Activated CD4-positive, CD25-positive, alpha-beta regulatory T cell treated with anti-CD3 and anti-CD28 coated beads, Interleukin-2, amount 50 U/mL, for 24 hours (primary cell): ENCODE data around the gene SBF2.
"Not testable (repeated sequence)": the region's sequence is repeated elsewhere in the genome, so short reads cannot be mapped to it uniquely, and the experiment has no call there.

ENCODE experiments used
- ATAC-seq, 2 donors: fragments of 150-1000 bp; cut with Tn5 transposase; one replicate each; pipeline ENCODE4 v1.10.0; 2021; ENCODE audit warnings: mild to moderate bottlenecking in 1 of 2, moderate library complexity in 1 of 2

SBF2 gene

DNA sequence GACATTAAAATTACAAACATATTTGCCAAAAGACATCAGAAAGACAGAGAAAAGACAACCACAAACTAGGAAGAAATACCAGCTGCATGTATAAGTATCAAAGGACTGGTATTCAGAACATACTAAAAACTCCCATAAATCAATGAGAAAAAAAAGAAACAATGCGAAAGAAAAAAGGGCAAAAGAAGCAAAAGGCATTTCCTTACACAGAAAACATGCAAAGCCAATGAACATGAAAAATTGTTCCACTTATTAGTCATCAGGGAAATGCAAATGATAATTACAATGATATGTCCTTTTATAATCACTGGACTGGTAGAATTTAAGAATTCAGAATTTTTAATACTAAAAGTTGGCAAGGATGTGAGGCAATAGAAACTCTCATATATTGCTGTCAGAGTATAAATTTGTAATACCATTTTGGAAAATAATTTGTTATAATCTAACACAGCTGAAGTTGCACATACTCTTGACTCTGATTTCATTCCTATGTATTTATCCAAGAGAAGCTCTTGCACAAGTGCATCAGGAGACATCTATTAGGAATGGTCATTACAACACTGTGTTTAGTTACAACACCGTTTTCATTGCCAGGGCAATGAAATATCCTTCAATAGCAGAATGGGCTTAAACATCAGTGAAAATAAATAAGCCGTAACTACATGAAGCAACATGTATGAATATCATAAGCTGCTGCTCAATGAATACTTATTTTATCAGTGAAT, 350.5 kb downstream of the SBF2 start:
- ATAC-seq: no peak

DNA sequence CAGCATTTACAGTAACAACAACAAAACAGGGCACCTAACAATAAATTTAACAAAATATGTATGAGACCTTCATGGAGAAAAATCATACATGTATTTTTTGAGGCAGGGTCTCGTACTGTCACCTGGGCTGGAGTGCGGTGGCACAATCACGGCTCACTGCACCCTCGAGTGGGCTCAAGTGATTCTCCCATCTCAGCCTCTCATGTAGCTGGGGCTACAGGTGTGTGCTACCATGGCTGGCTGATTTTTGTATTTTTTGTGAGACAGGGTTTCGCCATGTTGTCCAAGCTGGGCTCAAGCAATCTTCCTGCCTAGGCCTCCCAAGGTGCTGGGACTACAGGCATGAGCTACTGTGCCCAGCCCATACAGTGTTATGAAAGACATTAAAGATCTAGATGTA, 352.0 kb downstream of the SBF2 start:
- no peak for ATAC-seq

DNA sequence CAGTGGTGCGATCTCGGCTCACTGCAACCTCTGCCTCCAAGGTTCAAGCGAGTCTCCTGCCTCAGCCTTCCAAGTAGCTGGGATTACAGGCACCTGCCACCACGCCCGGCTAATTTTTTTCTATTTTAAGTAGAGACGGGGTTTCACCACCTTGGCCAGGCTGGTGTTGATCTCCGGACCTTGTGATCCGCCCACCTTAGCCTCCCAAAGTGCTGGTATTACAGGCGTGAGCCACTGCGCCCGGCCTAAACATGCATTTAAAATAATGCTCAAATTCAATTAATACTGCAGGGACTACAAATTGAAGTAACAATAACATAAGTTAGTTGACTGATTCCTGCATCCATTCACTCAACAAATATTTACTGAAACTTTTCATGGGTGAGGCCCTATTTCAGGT, 354.9 kb downstream of the SBF2 start:
- not testable (repeated sequence) for ATAC-seq

DNA sequence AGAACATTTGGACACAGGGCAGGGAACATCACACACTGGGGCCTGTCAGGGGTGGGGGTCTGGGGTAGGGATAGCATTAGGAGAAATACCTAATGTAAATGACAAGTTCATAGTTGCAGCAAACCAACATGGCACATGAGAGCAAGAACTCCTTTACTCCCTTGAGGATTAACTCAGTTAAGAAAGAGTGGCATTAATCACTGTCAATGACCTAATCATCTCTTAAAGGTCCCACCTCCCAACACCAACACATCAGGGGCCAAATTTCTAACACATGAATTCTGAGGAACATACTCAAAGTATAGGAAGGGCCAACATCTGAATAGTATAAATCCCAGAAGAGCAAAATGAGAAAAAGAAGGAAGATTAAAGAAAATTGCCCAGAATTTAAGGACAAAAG, 357.3 kb downstream of the SBF2 start:
- ATAC-seq: no peak

DNA sequence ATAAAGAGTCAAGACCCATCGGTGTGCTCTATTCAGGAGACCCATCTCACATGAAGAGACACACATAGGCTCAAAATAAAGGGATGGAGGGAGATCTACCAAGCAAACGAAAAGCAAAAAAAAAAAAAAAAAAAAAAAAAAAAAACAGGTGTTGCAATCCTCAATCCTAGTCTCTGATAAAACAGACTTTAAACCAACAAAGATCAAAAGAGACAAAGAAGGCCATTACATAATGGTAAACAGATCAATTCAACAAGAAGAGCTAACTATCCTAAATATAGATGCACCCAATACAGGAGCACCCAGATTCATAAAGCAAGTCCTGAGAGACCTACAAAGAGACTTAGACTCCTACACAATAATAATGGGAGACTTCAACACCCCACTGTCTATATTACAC, 361.2 kb downstream of the SBF2 start:
- ATAC-seq: not testable (repeated sequence)

DNA sequence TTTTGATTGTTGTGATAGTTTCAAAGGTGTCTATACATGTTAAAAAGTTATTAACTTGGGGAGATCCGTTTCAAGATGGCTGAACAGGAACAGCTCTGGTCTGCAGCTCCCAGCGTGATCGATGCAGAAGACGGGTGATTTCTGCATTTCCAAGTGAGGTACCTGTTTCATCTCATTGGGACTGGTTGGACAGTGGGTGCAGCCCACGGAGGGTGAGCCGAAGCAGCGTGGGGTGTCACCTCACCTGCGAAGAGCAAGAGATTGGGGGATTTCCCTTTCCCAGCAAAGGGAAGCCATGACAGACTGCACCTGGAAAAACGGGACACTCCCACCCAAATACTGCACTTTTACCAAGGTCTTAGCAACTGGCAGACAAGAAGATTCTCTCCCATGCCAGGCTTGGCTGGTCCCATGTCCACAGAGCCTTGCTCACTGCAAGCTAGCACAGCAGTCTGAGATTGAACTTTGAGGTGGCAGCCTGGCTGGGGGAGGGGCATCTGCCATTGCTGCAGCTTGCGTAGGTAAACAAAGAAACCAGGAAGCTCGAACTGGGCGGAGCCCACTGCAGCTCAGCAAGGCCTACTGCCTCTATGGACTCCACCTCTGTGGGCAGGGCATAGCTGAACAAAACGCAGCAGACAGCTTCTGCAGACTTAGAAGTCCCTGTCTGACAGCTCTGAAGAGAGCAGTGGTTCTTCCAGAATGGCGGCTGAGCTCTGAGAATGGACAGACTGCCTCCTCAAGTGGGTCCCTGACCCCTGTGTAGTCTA, 363.3 kb downstream of the SBF2 start:
- ATAC-seq: not testable (repeated sequence)

DNA sequence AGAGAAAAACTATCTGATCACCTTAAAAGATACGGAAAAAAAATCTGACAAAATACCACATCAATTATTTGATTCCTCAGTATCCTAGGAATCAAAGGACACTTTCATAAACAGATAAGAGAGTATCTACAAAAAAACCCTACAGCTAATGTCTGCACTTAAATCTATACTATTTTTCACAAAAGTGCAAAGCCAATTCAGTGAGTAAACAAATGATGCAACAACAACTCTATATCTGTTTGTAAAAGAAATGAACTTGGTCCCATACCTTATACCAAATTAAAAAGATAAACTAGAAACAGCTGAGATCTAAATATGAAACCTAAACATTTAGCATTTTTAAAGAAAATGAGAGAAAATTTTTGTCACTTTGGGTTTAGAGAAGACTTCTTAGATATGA, 366.3 kb downstream of the SBF2 start:
- ATAC-seq: no peak

DNA sequence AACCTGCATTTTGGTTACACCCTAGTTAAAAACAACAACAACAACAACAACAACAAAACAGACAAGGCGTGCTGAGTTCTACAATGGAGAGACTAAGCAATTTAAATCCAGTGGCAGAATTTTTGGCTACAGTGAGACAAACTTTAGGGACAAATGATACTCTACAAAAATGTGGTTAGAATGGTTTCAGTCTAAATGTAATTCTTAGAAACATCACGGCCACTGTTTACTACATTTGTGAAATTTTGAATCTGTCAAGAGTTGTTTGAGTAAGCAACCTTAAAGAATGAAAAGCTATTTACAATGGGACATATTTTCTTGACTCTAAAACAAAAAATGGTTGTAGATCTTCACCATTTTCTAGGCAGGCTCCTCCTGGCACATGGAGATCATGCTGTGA, 370.7 kb downstream of the SBF2 start:
- no peak for ATAC-seq

DNA sequence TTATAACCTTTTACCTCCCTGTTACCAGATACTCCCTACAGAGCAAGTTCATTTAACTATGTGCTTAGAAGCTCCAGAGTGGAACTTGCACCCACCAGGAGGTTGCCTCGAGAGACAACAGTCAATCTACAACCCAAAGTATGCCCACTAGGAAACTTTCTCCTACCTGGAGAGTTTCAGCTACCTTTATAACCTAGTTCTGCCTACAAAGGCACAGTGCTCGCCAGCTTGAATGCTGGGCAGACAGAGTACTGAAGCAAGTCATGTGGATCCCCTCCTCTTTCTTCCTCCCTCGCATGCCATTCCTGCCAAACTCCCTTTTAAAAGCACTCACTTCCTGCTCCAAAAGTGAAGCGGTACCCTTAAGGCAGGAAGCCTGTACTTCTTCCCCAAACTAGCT, 371.2 kb downstream of the SBF2 start:
- no peak for ATAC-seq

DNA sequence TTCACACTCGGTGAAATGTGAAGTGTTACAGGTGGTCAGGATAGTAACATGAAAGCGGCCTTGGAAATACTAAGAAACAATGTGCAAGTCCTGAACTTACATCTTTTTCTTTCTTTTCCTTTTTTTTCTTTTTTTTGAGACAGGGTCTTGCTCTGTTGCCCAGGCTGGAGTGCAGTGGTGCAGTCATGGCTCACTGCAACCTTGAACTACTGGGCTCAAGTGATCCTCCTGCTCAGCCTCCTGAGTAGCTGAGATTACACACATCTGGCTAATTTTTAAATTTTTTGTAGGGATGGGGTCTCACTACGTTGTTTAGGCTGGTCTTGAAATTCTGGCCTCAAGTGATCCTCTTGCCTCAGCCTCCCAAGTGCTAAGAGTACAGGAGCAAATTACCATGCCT, 377.5 kb downstream of the SBF2 start:
- no peak for ATAC-seq

DNA sequence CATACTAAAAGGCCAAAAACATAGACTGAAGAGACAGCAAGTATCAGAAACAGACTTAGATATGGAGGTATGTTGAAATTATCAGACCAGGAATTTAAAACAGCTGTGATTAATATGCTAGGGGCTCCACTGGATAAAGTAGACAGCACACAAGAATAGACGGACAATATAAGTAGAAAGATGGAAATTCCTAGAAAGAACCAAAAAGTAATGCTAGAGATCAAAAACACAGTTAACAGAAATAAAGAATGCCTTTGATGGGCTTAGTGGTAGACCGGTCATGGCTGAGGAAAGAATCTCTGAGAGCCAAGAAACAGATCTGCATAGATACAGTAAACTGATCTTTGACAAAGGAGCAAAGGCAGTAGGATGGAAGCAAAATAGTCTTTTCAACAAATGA, 380.0 kb downstream of the SBF2 start:
- ATAC-seq: no peak

DNA sequence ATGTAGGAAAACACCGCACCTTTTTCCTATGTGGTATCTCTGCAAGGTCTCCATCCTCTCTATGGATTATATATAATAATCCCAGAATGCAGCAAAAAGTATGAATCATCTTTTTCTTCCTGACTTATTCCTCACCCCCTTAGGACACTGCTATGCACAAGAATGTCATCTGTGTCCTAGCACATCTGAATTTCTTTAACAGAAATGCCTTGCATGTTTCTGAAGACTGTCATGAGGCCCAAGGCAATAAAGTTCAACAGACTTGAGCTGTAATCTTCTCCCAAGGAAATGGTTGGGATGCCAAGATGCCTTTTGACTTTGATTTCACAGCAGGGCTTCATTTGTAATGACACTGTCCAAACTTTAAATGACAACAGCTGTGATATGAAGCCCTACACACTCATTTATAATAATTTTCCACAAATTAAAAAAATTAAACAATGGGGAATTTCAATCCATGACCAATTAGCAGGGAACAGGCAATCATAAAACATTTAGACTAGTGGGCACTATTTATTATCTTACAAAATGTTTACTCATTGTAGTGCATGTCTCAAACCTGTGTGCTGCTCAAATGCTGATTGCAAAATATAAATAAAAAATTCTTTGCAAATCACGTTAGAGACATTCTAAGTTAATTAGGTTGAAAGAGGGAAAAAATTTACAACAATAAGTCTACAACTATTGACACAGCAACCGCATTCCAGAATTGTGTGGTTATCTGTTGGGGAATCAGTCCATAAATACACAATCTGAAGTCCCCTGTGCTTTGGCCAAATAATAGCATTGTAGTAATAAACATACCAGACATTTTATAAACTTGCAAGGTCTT, 387.8 kb downstream of the SBF2 start:
- no peak for ATAC-seq

DNA sequence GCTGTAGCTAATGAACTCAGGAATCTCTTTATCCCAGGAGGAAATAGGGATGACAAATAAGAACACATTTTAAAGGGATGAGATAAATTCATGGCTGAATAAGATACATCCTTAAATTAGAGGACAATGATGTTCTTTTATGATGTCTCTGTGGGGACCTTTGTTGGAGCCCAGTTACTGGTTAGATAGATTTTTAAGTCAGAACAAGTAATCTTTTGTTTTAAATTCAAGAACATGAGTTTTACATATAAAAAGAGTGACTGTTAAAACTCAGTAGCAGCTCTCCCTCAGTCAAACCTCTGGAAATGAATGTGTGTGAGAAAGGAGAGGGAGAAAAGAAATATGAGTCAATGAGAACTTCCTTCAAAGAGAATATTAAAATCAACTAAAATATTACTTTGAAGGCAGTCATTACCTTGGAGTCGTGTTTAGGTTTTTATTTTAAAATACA, 388.5 kb downstream of the SBF2 start:
- ATAC-seq: no peak

DNA sequence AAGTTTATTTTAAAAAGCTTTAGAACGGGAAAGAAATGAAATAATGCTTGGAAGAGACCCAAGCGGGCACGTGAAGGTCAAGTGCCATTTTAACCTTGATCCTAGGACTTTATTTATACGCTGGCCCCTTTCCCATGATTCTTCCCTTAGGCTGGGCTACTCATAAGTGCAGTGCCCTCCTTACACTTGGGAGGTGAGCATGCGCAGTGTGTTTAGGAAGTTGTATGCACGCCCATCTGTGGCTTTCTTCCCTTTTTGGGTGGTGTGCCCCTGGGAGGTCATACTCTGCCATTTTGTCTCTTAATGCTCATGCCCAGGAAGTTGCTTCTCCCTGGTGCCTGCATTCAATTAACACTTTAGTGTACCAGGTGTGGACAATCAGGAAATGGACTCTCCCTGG, 390.4 kb downstream of the SBF2 start:
- no peak for ATAC-seq

DNA sequence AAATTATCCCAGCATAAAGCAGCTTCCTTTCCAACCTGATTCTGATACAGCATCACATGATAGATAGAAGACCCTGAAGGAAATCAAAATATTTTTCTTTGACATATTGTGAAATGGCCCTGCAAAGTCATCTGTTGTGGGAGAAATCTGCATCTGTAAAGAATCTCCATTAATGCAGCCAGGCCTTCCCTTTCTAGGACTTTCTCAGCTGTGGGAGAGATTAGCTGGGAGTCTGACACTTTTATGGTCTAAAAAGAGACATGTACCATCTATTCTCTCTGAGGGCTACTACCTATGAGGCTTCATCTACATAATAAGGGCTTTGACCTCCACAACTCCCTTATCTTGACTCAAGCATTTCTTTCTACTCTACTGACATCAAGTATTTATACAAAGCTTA, 392.1 kb downstream of the SBF2 start:
- no peak for ATAC-seq

DNA sequence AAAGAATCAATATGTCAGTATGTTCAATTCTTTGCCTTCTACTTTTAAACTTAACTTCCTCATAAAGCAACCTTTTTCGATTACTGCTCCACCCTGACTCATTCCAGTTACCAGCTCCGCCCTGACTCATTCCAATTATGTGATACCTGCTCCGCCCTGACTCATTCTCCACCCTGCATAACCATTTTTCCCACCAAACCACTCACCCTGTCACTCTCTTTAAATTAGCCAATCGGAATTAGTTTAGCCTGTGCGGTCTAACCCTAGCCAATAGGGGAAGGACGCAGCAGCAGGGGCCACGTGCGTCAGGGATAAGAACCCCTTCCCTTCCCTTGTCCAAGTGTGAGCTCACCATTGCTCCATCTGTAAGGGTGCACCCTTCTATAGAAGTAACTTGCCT, 393.8 kb downstream of the SBF2 start:
- not testable (repeated sequence) for ATAC-seq

DNA sequence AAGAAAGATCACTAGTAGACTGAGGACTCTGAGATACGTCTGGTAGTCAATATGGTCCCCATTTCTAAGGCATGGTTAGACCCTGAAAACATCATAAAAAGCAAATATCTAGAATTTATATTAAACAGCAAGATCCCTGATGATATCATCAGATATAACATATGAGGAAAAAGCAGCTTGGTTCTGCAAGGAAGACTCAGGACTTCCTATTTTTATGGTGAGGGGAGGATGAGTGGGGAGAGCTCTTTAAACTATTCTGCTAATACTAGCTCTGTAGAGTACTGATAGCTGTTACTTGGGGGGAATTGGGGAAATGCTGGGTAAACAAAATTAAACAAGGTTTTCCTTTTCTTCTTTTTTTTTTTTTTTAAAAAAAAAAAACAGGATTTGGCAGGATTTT, 394.3 kb downstream of the SBF2 start:
- no peak for ATAC-seq

DNA sequence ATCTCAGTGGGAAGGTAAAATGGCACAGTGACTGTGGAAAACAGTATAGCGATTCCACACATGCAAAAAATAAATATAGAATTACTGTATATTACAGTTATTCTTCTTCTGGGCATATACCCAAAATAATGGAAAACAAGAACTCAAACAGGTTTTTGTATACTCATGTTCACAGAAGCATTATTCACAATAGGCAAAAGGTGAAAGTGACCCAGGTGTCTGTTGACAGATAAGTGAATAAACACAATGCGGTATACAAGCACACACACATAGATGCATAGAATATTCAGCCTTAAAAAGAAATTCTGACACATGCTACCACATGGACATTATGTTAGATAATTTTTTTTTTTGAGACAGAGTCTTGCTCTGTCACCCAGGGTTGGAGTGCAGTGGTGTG, 397.1 kb downstream of the SBF2 start:
- ATAC-seq: no peak

DNA sequence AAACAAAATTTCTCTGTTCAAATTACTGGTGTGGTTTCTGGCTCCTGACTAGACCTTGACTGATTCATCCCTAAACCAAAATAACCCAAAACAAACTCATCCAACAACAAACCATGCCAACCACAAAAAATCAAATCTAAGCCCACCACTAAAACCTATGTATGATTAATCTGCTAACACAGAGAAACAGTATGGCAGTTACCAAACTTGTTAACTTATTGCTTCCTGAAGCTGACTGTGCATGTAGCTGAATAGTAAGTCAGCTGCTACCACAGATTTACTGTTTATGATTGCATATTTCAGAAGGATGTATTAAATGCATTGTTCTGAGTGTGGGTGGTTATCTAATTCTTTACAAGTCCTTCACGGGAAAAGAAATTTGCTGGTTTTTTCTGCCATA, 399.0 kb downstream of the SBF2 start:
- ATAC-seq: no peak

DNA sequence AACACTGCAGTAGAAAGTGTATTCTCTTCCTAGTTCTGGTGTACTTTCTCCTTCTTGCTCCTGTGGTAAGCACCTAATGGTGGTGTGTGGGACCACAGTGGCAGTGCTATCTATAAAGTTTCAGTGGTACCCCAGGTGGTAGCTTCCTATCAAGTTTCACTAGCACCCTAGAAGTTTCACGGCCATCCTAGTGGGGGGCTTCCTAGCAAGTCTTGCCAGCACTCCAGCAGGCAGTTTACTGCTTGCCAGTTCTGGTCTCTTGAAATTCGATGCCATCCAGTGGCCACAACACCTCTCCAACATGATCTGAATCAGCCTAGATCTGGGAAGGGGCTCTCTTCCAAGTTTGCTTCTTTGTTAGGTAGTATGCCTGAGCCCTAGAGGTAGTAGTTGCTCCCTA, 400.5 kb downstream of the SBF2 start:
- no peak for ATAC-seq

DNA sequence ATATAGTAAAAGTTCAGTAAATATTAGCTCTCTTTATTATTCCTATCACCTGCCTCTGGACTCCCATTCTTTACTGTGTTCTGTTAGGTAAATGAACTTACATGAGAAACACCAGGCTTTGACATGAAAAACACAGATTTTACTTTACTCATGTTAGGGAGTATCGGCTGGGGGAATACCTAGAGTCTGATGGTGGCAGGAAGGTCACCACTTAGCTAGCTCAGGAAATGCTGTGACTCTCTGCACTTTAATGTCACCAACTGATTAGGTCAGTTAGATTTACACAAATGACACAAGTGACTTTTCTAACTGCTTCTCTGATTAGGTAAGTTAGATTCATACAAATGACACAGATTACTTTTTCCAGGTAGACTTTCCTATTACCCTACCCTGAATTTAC, 405.1 kb downstream of the SBF2 start:
- ATAC-seq: no peak

DNA sequence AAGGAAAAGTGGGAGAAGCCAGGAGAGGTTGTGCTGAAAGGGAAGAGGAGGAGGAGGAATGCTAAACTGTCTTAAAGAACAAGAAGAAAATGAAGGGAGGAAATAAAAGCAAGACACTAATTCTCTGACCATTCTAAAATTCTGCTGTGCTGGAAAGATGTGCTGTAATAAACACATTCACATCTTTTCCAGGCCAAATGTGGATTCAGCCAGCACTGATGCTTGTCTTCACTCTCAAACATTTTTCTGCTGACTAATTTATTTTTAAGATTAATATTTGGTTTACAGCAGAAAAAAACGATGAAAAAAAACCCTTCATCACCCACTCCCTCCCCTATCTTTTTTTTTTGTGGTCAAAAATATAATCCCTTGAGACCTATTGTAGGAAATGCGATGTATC, 406.5 kb downstream of the SBF2 start:
- ATAC-seq: no peak

DNA sequence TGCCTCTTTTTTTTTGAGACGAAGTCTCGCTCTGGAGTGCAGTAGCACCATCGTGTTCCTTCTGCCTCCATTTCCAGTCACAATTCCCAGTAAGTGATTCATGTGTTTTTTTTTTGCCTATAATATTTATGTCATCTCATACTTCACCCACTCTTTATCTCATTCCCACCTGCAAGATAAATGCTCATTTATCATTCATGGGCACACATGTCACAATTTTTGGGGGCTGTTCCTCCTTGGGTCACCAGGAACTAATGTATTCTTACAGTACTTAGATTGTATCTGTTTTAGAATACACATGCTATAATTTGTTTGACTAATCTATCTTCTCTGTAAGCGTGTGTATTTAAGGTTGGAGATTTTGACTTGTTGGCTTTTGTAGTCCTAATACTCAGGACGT, 407.4 kb downstream of the SBF2 start:
- no peak for ATAC-seq

DNA sequence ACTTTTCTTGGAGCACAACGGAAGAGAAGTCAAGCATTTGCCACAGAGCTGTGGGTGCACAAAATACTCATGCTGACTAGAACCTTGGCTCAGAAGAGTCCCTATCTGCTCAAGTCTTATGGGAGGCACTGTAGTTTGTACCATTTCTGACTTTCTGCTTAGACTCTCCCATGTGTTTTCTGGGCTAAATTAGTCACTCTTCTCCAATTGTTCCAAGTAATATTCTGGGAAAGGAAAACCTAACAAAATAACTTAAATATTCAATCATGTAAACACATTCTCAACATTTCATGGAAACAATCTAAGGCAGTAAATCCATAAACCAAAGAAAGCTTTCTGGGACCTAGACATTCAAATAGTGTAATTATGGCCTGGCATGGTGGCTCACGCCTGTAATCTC, 409.4 kb downstream of the SBF2 start:
- no peak for ATAC-seq
